GM21717 (cell line): ENCODE results near the gene ANGPTL5.
A peak's percentile ranks its signal among the peaks of the same experiment; 100 is the strongest.
"Not testable (repeated sequence)": the region's sequence is repeated elsewhere in the genome, so short reads cannot be mapped to it uniquely, and the experiment has no call there.

Experiments
- ATAC-seq: cut with Tn5 transposase; IDR thresholded peaks from one replicate; pipeline ENCODE4 v1.9.1; 2021; ENCODE audit warnings: mild to moderate bottlenecking, moderate library complexity; ENCODE audit not compliant: unreplicated experiment

ANGPTL5 gene

DNA sequence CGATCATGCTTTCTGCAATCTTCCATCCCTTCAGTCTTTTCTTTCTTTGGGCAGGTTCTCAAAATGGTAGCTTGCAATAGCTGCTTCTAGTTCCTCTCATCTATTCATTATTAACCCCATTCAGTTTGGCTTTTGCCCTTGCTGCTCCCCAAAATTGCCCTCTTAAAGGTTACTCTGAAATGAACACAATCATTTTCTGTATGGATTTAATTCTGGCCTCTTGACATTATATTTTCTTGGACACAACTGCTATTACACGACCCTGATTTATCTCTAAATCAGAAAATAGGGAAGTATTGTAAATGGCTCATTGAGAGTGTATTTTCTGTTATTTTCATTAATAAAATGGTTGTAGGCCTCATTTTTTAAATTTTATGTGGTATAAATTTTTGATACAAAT is at the start of gene ANGPTL5:
Gene ANGPTL5 (minus strand): TSS at position 101 of the 400 bp plus-strand sequence. CDS start 8,613 bp downstream, outside the sequence.
- ATAC-seq, result no peak

DNA sequence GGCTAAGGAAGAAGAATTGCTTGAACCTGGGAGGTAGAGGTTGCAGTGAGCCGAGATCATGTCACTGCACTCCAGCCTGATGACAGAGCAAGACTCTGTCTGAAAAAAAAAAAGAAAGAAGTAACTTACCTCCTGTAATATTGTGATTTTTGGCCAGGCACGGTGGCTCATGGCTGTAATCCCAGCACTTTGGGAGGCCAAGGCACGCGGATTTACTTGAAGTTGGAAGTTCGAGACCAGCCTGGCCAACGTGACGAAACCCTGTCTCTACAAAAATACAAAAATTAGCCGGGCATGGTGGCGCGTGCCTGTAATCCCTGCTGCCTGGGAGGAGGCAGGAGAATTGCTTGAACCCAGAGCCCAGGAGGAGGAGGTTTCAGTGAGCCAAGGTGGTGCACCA is 47.9 kb upstream of the ANGPTL5 start:
- ATAC-seq, result not testable (repeated sequence)

DNA sequence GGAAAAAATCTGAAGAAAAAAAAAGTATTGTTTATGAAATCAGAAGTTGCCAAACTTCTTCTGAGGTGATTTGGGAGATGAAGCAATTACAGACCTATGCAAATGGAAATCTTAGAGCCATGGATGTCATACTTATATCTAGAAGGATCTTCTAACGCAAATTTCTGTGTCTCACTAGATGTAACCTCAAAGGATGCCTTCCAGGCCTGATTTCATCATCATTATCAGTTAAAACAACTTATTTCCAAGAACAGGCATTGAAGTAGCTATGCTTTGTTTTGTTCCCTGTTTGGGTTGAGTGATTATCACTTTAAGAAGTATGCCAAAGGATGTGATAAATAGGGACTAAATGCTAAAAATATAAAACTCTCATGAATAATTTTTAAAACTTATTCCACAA is 43.9 kb upstream of the ANGPTL5 start:
- ATAC-seq, result no peak

DNA sequence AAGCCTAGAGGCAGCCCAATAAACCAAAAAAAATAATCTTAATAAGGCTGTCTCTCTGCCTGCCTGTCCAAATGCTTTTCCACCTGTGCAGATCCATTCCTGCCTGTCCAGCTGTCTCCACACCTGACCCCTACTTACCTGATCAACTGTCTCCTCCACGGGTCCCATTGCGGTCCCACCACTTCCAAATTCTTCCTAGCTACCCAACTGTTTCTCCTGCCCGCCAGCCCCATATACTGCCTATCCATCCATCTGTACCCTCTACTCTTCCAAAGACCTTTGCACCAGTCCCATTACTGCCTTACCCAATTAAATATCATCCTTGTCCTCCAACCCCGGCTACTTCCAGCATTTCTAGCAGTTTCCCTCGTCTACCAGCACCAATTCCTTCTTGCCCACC is 39.4 kb upstream of the ANGPTL5 start:
- no peak for ATAC-seq

DNA sequence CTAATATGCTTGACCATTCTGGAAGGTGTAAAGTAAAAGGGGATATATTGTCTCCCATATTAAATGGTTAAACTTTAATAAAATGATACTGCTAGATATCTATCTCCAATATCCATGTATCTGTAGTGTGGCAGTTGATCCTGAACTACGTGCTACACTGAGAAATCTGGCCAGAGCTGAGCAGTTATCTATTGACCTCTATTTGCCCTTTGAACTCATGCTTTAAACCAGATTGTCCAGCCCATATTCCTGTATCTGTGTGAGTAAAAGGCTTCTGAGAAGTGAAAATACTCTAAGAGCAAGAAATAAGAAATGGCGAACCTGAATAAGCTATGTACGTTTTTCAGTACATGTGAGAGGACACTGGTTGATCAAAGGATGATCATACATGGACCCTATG is 39.0 kb upstream of the ANGPTL5 start:
- no peak for ATAC-seq

DNA sequence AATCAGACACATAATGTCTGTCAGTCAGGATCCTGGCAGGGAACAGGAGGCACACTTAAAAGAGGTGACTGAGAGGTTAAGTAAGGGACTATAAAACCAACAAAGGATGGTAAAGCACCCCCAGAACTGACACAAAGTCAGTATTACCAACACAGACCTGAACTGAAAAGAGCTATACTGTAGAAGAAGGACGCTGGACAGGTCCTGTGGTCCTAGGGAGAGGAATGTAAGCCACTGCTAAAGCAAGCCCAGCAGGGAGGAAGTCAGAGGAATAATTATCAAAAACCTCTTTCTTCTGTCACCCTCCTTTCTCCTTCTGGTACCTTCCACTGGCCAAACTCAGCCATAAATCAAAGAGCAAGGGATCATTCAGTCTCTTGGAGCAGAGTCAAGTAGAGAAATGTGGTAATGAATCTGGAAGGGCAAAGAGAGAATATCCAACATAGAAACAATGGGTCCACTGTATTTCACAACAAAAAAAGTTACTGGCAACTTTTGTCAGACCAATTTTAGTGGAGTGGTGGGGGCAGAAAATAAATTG is 33.4 kb upstream of the ANGPTL5 start:
- ATAC-seq, result no peak

DNA sequence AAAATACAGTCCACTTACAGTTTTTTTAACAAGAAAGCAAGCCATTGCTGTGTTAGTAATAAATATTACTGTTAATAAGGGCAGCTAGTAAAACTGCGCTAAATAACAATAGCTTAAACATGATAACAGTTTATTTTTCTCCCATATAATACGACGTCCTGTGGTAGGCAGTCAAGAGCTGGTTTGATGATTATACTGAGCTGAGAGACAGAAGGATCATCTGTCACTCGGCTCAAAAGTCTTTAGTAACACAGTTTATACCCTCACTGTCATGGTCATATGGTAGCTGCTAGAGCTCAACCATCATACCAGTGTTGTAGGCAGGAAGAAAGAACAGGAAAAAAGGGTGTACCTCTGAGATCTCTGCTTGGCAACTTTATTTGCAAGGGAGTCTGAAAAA is 29.1 kb upstream of the ANGPTL5 start:
- no peak for ATAC-seq

DNA sequence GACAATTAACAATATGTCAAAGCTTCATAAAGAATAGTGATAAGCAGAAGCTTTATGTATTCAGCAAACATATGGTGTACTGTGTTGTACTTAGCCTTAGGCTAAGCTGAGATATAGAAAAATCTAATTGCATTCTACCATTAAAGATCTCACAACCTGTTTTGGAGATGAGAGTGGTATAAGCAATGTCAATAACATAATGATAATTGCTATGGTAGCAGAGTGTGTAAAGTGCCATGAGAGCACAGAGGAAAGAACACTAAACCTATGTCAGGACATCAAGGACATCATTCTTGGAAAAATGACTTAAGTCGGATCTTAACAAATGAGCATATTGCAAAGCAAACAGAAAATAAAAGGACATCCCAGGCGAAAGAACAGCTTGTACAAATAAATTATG is 28.6 kb upstream of the ANGPTL5 start:
- ATAC-seq, result no peak

DNA sequence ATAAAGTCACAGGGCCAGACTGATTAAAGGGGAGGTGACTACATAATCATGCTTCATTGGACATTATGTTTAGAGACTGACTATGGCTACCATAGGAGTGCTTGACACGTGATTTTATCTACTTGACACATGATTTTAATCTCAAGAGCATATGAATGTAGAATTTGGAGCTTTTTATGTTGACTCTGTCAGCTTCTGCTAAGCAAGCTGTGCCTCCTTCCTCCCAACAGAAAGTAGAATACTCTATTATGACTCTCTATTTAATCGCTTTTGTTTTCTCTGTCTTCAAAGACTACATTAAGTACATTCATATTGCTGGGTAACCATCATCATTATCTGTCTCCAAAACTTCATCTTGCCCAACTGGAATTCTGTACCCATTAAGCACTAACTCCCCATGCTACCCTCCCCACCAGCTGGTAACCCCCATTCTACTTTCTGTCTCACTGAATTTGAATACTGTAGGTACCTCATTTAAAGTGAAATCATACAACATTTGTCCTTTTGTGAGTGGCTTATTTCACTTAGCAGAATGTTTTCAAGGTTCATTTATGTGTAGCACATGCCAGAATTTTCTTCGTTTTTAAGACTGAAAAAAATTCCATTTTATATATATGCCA is 24.7 kb upstream of the ANGPTL5 start:
- no peak for ATAC-seq

DNA sequence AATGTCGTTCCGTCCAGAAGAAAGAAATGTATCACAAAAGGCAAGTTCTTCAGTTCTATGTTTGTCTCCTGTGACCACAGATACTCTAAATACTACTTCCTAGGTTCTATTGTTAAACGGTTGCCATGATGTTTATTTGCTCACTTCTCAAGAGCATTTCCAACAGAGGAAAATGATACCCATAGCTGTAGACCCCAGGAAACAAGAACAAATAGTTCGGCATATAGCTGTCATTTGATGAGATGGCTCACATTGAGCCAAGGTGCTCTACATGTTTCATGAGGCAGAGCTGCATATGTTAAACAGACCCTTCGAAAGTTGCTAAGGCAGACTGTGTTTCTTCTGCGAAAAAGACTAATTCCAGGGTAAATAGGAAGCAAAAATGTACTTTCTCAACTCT is 15.4 kb upstream of the ANGPTL5 start:
- ATAC-seq, result no peak

DNA sequence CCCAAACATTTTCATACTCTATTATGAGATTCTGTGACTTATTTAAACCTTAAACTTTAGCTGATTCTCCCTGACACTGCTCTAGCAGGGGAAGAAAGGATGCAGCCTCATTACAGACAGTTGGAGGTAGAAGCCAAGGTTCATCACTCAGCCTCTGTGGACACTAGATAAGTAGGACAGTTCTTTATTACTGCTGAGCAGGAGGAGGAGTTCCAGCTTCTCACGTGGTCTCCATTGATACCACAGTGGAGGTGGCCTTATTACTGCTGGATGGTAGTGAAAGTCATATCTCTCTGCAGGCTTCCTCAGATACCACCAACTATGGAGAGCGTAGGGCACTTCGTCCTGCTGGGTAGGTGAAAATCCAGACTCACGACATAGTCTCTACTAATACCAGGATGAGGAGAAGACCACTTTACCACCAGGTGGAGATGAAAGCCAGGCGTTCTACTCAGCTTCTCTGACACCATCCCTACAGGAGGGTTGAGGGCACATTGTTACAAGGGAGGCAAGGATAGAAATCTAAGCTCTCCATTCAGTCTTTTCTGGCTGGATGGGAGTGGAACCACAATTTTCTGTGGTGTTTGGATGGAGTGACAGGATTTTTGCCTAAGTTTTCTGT is 13.1 kb upstream of the ANGPTL5 start:
- no peak for ATAC-seq

DNA sequence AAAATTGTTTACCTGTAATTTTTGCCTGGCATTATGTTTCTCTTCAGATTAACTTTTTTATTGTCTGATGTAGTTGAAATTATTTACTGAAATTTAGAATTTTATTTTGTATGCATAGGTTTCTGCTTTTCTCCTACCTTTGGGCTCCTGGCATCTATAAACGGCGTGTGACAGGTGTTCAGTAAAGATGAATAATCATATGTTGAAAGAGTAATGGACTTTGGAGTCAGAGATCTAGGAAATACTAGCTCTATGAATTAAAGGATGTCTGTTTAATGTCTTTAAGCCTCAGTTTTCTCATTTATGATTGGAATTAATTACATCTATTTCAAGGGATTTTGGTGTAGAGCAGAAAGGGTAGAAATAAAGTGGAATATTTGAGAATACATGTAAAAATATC is 7.2 kb upstream of the ANGPTL5 start:
- ATAC-seq, result no peak

DNA sequence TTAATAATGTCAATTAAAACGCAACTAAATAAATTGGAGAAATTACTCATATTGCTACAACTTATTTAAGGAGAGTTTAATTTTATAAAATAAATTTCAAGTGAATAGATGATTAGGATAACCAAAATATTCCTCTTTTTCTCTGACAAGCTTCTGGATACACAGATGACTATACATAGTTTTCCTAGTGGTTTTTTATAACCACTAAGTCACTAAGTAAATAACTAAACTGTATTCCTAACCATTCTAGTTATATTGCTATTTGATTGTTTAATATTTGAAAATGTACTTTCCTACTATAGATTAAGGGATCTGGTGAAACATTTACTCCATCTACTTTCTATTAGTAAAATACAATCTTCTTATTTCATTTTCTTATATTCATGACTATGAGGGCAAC is 4.7 kb upstream of the ANGPTL5 start:
- ATAC-seq, result no peak

DNA sequence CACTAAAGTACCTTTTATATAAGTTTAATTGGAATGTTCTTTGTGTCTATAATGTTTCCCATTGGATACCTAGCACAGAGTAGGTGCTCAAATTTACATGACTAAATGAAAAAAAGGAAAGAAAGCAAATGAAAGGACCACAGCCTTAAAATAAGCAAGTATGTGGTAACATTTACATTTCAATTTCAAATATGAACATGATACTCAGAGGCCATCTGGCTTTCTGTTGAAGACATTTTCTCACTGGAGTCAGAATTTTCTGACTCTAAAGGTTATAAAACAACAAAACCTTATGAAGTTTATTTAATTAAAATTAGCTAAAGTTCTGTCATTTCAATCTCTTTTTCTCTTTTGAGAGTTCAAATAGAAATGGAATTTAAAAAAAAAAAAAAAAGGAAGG is 904 bp upstream of the ANGPTL5 start:
- no peak for ATAC-seq

DNA sequence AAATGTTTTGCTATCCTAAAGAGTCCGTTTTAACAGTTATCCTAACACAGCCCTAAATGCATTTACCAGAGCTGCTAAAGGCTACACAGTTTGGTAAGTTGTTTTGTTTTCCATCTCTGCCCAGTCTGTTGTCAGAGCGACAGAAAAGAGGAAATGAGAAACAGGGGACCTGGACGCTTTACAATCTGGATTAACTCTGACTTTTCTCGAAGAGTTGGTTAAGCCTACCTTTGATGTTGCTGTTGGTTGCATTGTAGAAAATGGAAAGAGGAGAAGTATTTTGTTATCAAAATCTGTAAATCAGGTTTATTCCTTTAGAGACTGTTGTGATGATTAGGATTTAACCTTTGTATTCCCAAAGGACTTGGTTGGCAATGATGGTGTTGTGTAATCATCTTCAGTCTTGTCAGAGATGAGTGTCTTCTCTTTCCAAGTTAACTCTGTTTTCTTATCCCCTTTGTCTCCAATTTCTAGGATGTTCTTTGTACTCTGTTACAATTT is 481 bp downstream of the ANGPTL5 start:
- ATAC-seq, result peak; percentile 52

DNA sequence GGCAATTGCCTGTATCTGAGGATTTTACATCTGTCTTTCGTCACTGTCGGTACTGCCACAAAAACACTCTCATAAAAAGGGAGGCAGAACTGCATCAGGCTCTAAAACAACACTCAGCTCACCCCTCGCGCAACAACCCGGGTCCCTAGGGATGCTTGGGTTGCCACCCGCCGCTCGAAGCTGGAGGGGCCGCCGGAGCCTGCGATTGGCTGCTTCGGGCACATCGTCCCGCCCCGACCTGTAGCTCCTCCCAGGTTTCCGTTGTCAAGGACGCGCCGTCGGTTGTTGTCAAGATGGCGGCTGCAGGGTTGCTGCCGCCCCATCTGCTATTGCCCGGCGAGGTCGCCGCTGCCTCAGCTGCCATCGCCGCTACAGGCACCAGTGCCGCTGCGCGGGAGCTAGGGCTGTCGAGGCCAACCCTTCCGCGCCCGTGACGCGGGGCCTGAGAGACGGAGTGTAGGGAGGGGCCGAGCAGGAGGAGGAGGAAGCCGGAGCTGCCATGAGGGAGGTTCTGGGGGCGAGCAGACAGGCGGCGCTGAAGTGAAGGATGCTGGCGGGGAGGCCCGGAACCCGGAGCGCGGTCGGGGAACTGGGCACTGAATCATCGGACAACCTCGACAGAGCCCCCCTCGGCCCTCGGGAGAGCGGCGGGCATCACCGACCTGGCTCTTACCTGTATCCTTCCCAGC is 1.4 kb downstream of the ANGPTL5 start, which contains the start of gene CEP126:
Gene CEP126 (plus strand): TSS at position 273 of the 689 bp plus-strand sequence. CDS start 275 bp downstream, at position 548.
- ATAC-seq, result peak; percentile 100

DNA sequence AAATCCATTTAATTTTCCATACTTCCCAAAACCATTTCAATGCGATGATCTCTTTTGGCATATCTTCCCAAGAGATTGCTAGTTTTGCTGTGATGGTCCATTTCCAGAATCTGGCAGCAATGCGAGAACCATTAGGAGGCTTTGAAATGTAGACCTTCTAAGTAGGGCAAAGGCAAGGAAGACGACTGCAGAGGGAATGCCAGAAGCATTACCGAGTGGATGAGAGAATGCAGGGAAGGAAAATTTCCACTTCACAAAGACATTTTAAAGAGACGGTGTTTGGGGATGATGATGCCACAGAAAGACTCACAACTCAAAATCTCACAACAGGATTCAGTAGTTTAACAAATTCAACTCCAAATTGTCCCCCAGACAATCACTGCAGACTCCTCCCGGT is 2.0 kb downstream of the ANGPTL5 start:
- ATAC-seq, result no peak

DNA sequence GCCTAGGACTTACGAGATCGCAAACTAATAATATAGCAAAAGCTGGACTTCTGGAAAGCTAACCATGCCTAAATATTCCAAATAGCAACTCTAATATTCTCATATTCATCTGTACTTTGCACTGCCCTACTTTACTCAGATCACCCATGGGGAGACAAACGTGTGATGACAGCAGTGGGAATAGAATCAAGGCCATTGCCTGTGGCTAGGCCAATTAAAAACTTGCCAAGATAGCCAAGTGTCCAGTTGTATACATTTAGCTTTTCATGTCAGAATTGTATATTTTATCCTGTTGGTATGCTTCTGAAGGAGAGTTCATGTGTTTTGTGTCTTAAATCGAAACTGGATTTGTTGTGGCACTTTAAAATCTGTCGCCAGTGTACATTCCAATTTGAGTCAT is 2.7 kb downstream of the ANGPTL5 start:
- ATAC-seq, result no peak

DNA sequence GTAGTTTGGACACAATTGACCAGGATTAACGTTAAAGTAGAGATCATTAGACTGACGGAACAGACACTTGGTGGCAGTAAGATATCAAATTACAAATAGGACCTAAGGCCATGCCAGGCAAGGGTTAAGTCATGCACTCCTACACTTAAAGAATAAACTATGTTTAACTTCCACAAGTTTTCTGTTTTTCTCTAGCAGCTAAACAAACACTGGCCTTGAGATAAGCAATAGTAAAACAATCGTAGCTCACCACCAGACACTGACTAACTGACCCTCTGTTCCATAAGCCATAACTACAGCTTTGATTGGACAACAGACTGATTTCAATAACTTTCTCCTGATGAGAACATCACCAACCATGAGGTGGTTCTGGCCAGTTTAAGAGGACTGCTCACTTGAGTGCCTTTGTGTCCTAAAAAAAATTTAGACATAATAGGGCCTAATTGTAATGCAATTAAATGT is 3.5 kb downstream of the ANGPTL5 start:
- no peak for ATAC-seq

DNA sequence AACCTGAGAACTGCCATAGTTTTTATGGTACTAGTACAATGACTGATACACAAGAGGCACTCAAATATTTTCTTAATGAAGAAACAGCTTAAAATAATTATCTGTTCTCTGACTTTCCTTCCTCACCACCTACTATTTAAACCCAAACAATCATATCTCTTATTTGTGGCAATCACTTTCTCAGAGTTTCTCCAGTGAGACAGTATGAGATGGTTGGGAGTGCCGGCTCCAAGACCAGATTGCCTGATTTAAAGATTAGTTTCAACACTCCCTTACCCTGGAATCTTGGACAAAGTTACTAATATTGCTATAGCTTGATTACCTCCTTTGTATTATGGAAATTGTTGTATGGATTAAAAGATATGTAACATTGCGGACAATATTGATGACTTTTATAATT is 7.2 kb downstream of the ANGPTL5 start:
- ATAC-seq, result no peak

DNA sequence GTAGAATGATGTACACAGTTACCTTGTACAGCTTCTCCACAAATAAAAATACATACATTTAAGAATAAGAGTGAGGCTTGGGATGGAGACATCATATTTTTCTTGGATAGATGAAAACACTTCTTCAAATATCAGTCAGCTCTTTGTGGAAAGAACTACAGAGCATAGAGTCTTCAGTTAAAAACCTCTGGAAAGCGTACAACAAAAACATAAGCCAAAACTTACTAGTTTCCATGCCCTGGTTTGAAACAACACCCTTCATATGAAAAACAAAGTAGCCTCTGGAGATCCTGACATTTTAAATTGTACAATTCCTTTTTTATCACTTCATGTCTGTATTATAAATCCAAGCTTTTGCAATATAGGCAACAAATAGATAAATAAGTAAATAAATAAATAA is 8.5 kb downstream of the ANGPTL5 start:
- ATAC-seq, result no peak

DNA sequence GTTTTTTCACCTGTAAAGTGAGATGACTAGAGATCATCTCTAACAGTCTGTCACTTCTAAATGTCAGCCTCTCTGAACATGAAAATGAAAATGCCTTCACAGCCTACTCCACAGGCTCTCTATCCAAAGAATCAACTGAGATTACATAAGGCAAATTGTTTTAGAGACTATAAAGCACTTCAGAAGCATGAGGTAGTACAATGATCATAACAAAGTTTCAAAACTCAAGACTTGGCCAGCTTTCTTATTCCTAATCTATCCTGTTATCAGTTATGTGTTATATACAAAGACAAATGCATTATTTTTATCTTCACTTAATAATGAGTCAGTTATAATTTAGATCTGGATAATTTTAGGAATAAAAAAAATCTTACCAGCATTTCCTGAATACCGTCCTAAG is 21.8 kb downstream of the ANGPTL5 start:
- no peak for ATAC-seq
